ENCODE results near the gene MYL7.
"Not testable (repeated sequence)": the region's sequence is repeated elsewhere in the genome, so short reads cannot be mapped to it uniquely, and the experiment has no call there.

DNA sequence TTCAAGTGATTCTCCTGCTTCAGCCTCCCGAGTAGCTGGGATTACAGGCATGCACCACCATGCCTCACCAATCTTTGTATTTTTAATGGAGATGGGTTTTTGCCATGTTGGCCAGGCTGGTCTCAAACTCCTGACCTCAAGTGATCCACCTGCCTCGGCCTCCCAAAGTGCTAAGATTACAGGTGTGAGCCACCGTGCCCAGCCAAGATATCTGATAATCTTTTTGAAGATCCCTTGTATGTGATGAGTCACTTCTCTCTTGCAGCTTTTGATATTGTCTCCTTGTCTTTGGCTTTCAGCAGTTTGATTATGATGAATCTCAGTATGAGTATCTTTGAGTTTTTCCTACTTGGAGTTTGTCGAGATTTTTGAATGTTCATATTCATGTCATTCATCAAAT lies 14.6 kb downstream of the MYL7 start:
- TF ChIP-seq CTCF, MAX (IDR thresholded peaks at IDR 0.05; ENCODE audit: low read depth, low read length): not testable (repeated sequence)
